Astrocyte (in vitro differentiated cells and primary cell): ENCODE data around the gene CDK14.

Experiments
- EZH2 ChIP-seq: IDR thresholded peaks from 2 replicates; pipeline ENCODE4 v1.6.1; 2012; ENCODE audit warnings: mild to moderate bottlenecking, low read length, inconsistent platforms; ENCODE audit not compliant: insufficient read depth
- TF ChIP-seq, protein P1 (sequence below): IDR thresholded peaks from 2 replicates; pipeline ENCODE4 v1.5.1; 2011; ENCODE audit warnings: low read depth, mild to moderate bottlenecking, inconsistent platforms, low read length, moderate library complexity; ENCODE audit not compliant: insufficient read depth

DNA sequence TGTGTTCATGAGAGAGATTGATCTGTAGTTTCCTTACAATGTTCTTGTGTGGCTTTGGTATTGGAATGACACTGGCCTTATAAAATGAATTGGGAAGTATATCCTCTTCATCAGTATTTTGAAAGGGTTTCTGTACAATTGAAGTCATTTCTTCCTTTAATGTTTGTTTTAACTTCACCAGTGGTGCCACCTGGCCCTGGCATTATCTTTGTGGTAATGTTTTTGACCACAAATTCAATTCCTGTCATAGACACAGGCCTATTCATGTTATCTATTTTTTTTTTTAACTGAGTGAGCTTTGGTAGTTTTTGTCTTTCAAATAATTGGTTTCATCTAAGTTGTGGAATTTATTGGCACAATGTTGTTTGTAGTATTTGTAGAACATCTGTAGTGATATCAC, 127.7 kb downstream of the CDK14 start:
- TF ChIP-seq, protein P1, sequence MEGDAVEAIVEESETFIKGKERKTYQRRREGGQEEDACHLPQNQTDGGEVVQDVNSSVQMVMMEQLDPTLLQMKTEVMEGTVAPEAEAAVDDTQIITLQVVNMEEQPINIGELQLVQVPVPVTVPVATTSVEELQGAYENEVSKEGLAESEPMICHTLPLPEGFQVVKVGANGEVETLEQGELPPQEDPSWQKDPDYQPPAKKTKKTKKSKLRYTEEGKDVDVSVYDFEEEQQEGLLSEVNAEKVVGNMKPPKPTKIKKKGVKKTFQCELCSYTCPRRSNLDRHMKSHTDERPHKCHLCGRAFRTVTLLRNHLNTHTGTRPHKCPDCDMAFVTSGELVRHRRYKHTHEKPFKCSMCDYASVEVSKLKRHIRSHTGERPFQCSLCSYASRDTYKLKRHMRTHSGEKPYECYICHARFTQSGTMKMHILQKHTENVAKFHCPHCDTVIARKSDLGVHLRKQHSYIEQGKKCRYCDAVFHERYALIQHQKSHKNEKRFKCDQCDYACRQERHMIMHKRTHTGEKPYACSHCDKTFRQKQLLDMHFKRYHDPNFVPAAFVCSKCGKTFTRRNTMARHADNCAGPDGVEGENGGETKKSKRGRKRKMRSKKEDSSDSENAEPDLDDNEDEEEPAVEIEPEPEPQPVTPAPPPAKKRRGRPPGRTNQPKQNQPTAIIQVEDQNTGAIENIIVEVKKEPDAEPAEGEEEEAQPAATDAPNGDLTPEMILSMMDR: no peak
- TF ChIP-seq EZH2: no peak
